H1 (cell line): ENCODE data around the gene KRT85. TPM values are rescaled to one million over a fixed set of nuclear protein-coding genes. Genes with fewer than 3 reads are reported as not detected.

Experiments used
- CTCF ChIA-PET: fragments of 300-600 bp; sonication (Branson Sonifier 250); formaldehyde crosslinking; loops from one replicate; lab custom pipeline; 2021; ENCODE audit not compliant: partially characterized antibody; lab: Charles Lee
- POLR2A ChIA-PET: fragments of 300-600 bp; sonication (Branson Sonifier 250); formaldehyde crosslinking; loops from one replicate; lab custom pipeline; 2021; ENCODE audit warnings: inconsistent platforms; ENCODE audit not compliant: partially characterized antibody; lab: Charles Lee
- DNase-seq, 2 experiments: peaks; one replicate each; pipeline versions ENCODE4 v3.0.0 to v3.0.0-alpha.2; 2010 to 2022; ENCODE audit warnings: low spot score in 2 of 2, low read depth in 1 of 2, mixed read lengths in 1 of 2
- FAIRE-seq: peaks from 2 replicates; lab custom pipeline; 2011; peaks lifted over from hg19 to GRCh38; lab: Jason Lieb, UNC
- H2AFZ ChIP-seq: 2 replicates; pipeline ENCODE4 v1.8.1; 2012; ENCODE audit warnings: low read length, inconsistent platforms
- H2AK5ac ChIP-seq: 2 replicates; pipeline ENCODE4 v1.6.1; 2013; ENCODE audit warnings: low read depth, low read length
- H2BK120ac ChIP-seq: replicated peaks from 2 replicates; pipeline ENCODE3; 2013; ENCODE audit warnings: low read depth, low read length, inconsistent platforms
- H2BK12ac ChIP-seq: 2 replicates; pipeline ENCODE4 v1.6.1; 2013; ENCODE audit warnings: low read depth, low read length
- H2BK15ac ChIP-seq: 2 replicates; pipeline ENCODE4 v1.6.1; 2013; ENCODE audit warnings: low read length
- H2BK20ac ChIP-seq: 2 replicates; pipeline ENCODE4 v1.6.1; 2013; ENCODE audit warnings: low read length
- H2BK5ac ChIP-seq: 2 replicates; pipeline ENCODE4 v1.6.1; 2013; ENCODE audit warnings: low read depth, low read length
- H3K14ac ChIP-seq: 2 replicates; pipeline ENCODE4 v1.6.1; 2013; ENCODE audit warnings: inconsistent platforms; ENCODE audit not compliant: insufficient read length
- H3K18ac ChIP-seq: 2 replicates; pipeline ENCODE4 v1.6.1; 2013; ENCODE audit warnings: low read length; ENCODE audit errors: extremely low read depth
- H3K23ac ChIP-seq: 2 replicates; pipeline ENCODE4 v1.6.1; 2013; ENCODE audit warnings: inconsistent platforms; ENCODE audit not compliant: insufficient read length
- H3K23me2 ChIP-seq: 2 replicates; pipeline ENCODE4 v1.6.1; 2013; ENCODE audit warnings: low read depth, low read length
- H3K27ac ChIP-seq: 2 replicates; pipeline ENCODE4 v1.6.1; 2011; ENCODE audit warnings: low read depth, low read length, inconsistent platforms
- H3K27me3 ChIP-seq, 4 experiments: replicated peaks in 1 of 4; 1 replicate in 1 of 4; 2 replicates in 3 of 4; pipeline versions ENCODE4 v1.6.1 to v1.8.1; 2011 to 2013; ENCODE audit warnings: low read length in 3 of 4, mild to moderate bottlenecking in 3 of 4, inconsistent platforms in 2 of 4, mixed read lengths in 2 of 4, moderate library complexity in 1 of 4; ENCODE audit not compliant: control insufficient read depth in 3 of 4, insufficient read depth in 3 of 4; ENCODE audit errors: extremely low read depth in 1 of 4
- H3K36me3 ChIP-seq, 4 experiments: 2 replicates each; pipeline versions ENCODE4 v1.6.1 to v1.8.1; 2011 to 2013; ENCODE audit warnings: mild to moderate bottlenecking in 4 of 4, low read length in 3 of 4, moderate library complexity in 2 of 4, control low read depth in 1 of 4, inconsistent platforms in 1 of 4; ENCODE audit not compliant: insufficient read depth in 4 of 4, control insufficient read depth in 2 of 4
- H3K4ac ChIP-seq: replicated peaks from 2 replicates; pipeline ENCODE3; 2013; ENCODE audit warnings: low read length, low read depth, mixed read lengths, inconsistent platforms; ENCODE audit not compliant: insufficient read length
- H3K4me1 ChIP-seq, 4 experiments: replicated peaks in 1 of 4; 1 replicate in 1 of 4; 2 replicates in 3 of 4; pipeline versions ENCODE4 v1.6.1 to v1.8.1; 2011 to 2013; ENCODE audit warnings: low read length in 3 of 4, inconsistent platforms in 2 of 4, mixed read lengths in 1 of 4; ENCODE audit not compliant: insufficient read depth in 4 of 4, control insufficient read depth in 3 of 4
- H3K4me2 ChIP-seq, 2 experiments: 2 replicates each; pipeline versions ENCODE4 v1.6.1 to v1.8.1; 2011 to 2013; ENCODE audit warnings: low read depth in 2 of 2, low read length in 2 of 2, control low read depth in 1 of 2, inconsistent platforms in 1 of 2, mild to moderate bottlenecking in 1 of 2; ENCODE audit not compliant: insufficient read depth in 1 of 2
- H3K4me3 ChIP-seq, 4 experiments: fragments of 200-600, 300-600 bp in 1 of 4; sonication (generic), shearing (Covaris generic), sonication (Bioruptor Twin) in 1 of 4; 2 replicates each; pipeline versions ENCODE4 v1.5.1 to v1.8.1; 2011 to 2016; ENCODE audit warnings: low read length in 4 of 4, low read depth in 3 of 4, control low read depth in 2 of 4, inconsistent platforms in 2 of 4, mild to moderate bottlenecking in 2 of 4, mixed read lengths in 1 of 4, moderate library complexity in 1 of 4; ENCODE audit not compliant: insufficient read depth in 2 of 4; ENCODE audit errors: extremely low read depth in 1 of 4
- H3K56ac ChIP-seq: replicated peaks from 2 replicates; pipeline ENCODE3; 2013; ENCODE audit warnings: low read depth, mild to moderate bottlenecking, mixed read lengths, low read length, inconsistent platforms; ENCODE audit not compliant: insufficient read length
- H3K79me1 ChIP-seq: 2 replicates; pipeline ENCODE4 v1.6.1; 2013; ENCODE audit warnings: low read depth, low read length, control low read depth
- H3K79me2 ChIP-seq, 2 experiments: 2 replicates each; pipeline versions ENCODE4 v1.6.1 to v1.8.1; 2012 to 2013; ENCODE audit warnings: low read length in 2 of 2, mild to moderate bottlenecking in 2 of 2, inconsistent platforms in 1 of 2; ENCODE audit not compliant: insufficient read depth in 2 of 2, control insufficient read depth in 1 of 2
- H3K9ac ChIP-seq, 4 experiments: replicated peaks in 1 of 4; 1 replicate in 1 of 4; 2 replicates in 3 of 4; pipeline versions ENCODE4 v1.6.1 to v1.8.1; 2011 to 2013; ENCODE audit warnings: low read depth in 3 of 4, low read length in 3 of 4, control low read depth in 2 of 4, mild to moderate bottlenecking in 2 of 4, moderate library complexity in 2 of 4, inconsistent platforms in 1 of 4; ENCODE audit errors: extremely low read depth in 1 of 4
- H3K9me3 ChIP-seq, 2 experiments: 2 replicates each; pipeline versions ENCODE4 v1.6.1 to v1.8.1; 2012 to 2013; ENCODE audit warnings: mild to moderate bottlenecking in 2 of 2, moderate library complexity in 2 of 2, control low read depth in 1 of 2, inconsistent platforms in 1 of 2, low read depth in 1 of 2, low read length in 1 of 2, mixed read lengths in 1 of 2; ENCODE audit not compliant: insufficient read depth in 2 of 2
- H4K20me1 ChIP-seq, 2 experiments: replicated peaks in 1 of 2; 2 replicates each; pipeline versions ENCODE3 to v1.8.1; 2011 to 2013; ENCODE audit warnings: inconsistent platforms in 2 of 2, low read length in 2 of 2, mild to moderate bottlenecking in 1 of 2; ENCODE audit not compliant: insufficient read depth in 2 of 2, control insufficient read depth in 1 of 2
- H4K5ac ChIP-seq: 2 replicates; pipeline ENCODE4 v1.6.1; 2013; ENCODE audit warnings: low read length, low read depth, mixed read lengths, inconsistent platforms; ENCODE audit not compliant: insufficient read length
- H4K8ac ChIP-seq: 2 replicates; pipeline ENCODE4 v1.8.0; 2013; ENCODE audit warnings: mild to moderate bottlenecking, moderate library complexity, low read length, inconsistent platforms; ENCODE audit not compliant: insufficient read depth; ENCODE audit errors: extremely low read depth
- H4K91ac ChIP-seq: replicated peaks from 2 replicates; pipeline ENCODE3; 2013; ENCODE audit warnings: low read length, mixed read lengths, inconsistent platforms; ENCODE audit not compliant: insufficient read length
- TAF1 ChIP-seq: IDR thresholded peaks from 2 replicates; pipeline ENCODE4 v1.6.1; 2011; ENCODE audit warnings: mild to moderate bottlenecking, low read depth, low read length
- WGBS, 2 experiments: shearing (Covaris generic) in 1 of 2; methylation state at CpG; one replicate each; pipeline versions ENCODE4 v1.1.6 to v1.1.7; 2013 to 2015; ENCODE audit warnings: low lambda C conversion rate in 2 of 2, mixed read lengths in 2 of 2, inconsistent platforms in 1 of 2, low coverage in 1 of 2, missing lambda C conversion rate in 1 of 2; ENCODE audit not compliant: insufficient replicate concordance in 2 of 2, insufficient coverage in 1 of 2, insufficient read length in 1 of 2; ENCODE audit errors: extremely low coverage in 1 of 2, missing lambda C conversion rate in 1 of 2; 5-methylcytosine and 5-hydroxymethylcytosine counted together
- polyA plus RNA-seq, 7 experiments: library from polyadenylated mRNA; depleted of rRNA in 3 of 7; stranded (reverse) in 5 of 7; unstranded in 2 of 7; fragments of >200 nt in 5 of 7; fragments of 200-250 nt in 2 of 7; gene quantifications; 1 replicate in 5 of 7; 2 replicates in 1 of 7; 4 replicates in 1 of 7; pipeline versions ENCODE4 v1.2.1 to v1.2.3, GENCODE V29; 2011 to 2013; ENCODE audit warnings: missing spikeins in 2 of 7, mixed read lengths in 2 of 7
- total RNA-seq: library from RNA; stranded (reverse); fragmentation: NEBNext Ultra II Directional; extraction: Animal tissue kit (Norgen Biotek cat#: 25700); gene quantifications from 2 replicates; pipeline ENCODE4 v1.2.1, GENCODE V29; 2021

Gene KRT85
- total and polyA plus RNA-seq, 2 of the 8 experiments (the other 6 are each of a cell fraction or from before 2014, with no cell fraction given), result not detected

DNA sequence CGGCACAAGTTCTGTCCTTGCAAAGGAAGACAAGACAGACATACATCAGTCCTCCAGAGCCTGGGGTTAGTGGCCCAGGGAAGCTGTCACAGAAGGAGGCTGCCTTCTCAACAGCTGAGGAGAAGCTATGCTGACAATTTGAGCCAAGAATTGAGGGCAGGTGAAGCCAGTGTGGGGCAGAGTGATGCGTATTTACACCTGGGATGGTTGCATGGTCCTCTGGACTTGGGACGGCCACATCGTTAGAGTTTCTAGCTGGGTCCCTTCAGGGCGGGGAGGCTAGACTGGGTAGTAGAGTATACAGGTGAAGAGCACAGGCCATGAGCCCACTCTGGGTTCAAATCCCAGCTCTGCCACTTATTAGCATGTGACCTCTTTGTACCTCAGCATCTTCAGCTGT is 16.5 kb downstream of the KRT85 start:
- Histone ChIP-seq H3K18ac (no peak overlapping the region), H3K23me2 (no peaks in the 10 kb centered on the region), H3K9me3 (no peaks in the 10 kb centered on the region), H3K27ac (no peak overlapping the region), H3K4me3 (no peak overlapping the region), H2BK120ac (no peak overlapping the region), H3K9ac (no peak overlapping the region), H3K79me1 (no peaks in the 10 kb centered on the region), H3K56ac (no peak overlapping the region), H3K23ac (no peak overlapping the region), H3K4ac (no peak overlapping the region), H3K14ac (no peak overlapping the region), H4K91ac (no peak overlapping the region), H4K8ac (no peak overlapping the region), H2BK15ac (no peak overlapping the region), H4K20me1 (no peaks in the 10 kb centered on the region), H2AK5ac (no peak overlapping the region), H3K4me2 (no peak overlapping the region), H2BK20ac (no peak overlapping the region), H2BK12ac (no peak overlapping the region), H3K36me3 (no peaks in the 10 kb centered on the region), H4K5ac (no peak overlapping the region), H2AFZ (no peak overlapping the region), H2BK5ac (no peak overlapping the region), H3K27me3 (no peaks in the 10 kb centered on the region), H3K4me1 (no peaks in the 10 kb centered on the region), H3K79me2 (no peaks in the 10 kb centered on the region)
- CTCF ChIA-PET, result interaction anchor here (0.8 to 10.7 kb wide), 12 partner anchors 11 to 204 kb away, joined by 3 to 88 read pairs (median 4); partner anchors contain the start of gene KRT85
- 90% methylated on average over 5 of the region's 5 CpGs; no CpG with 5 or more reads in 1 of the 2 experiments for WGBS, 2 experiments
- FAIRE-seq (no peak), DNase-seq (no peak)
- POLR2A ChIA-PET, result no interaction called here
- no peak for TF ChIP-seq TAF1
